HG03432 (cell line): ENCODE measurements around the gene TARBP2.

ENCODE experiments used
- ATAC-seq: cut with Tn5 transposase; IDR thresholded peaks from one replicate; pipeline ENCODE4 v1.9.1; 2021; ENCODE audit warnings: mild to moderate bottlenecking, moderate library complexity; ENCODE audit not compliant: unreplicated experiment

Gene TARBP2

GRCh38 chr12:53500776-53501614, at the start of gene TARBP2:
Gene TARBP2 (plus strand): TSS chr12:53501283. CDS start chr12:53501409, 126 bp downstream.
- ATAC-seq = peak; percentile 78

- peak; percentile 94 for ATAC-seq
These were observed 49.4 kb upstream of the TARBP2 start, which contains the start of gene PCBP2 for GRCh38 chr12:53451661-53452158. Gene PCBP2 (plus strand): TSS chr12:53452102. CDS start chr12:53454801, 2,699 bp downstream.

GRCh38 chr12:53452159-53453077, 48.7 kb upstream of the TARBP2 start:
- peak; percentile 31 for ATAC-seq

- ATAC-seq = no peak
These were observed 47.0 kb upstream of the TARBP2 start for GRCh38 chr12:53453953-53454640.

- no peak for ATAC-seq
These were observed 46.4 kb upstream of the TARBP2 start for GRCh38 chr12:53454707-53455106.

GRCh38 chr12:53456654-53457366, 44.3 kb upstream of the TARBP2 start:
- ATAC-seq = no peak

- no peak for ATAC-seq
These were observed 42.0 kb upstream of the TARBP2 start for GRCh38 chr12:53459097-53459496.

GRCh38 chr12:53461059-53461458, 40.0 kb upstream of the TARBP2 start:
- no peak for ATAC-seq

- no peak for ATAC-seq
These were observed 39.5 kb upstream of the TARBP2 start for GRCh38 chr12:53461591-53461990.

GRCh38 chr12:53462935-53463334, 38.1 kb upstream of the TARBP2 start:
- no peak for ATAC-seq

- no peak for ATAC-seq
These were observed 37.1 kb upstream of the TARBP2 start for GRCh38 chr12:53463802-53464560.

- no peak for ATAC-seq
These were observed 36.2 kb upstream of the TARBP2 start for GRCh38 chr12:53464685-53465418.

GRCh38 chr12:53465679-53466078, 35.4 kb upstream of the TARBP2 start:
- no peak for ATAC-seq

- ATAC-seq = no peak
These were observed 34.4 kb upstream of the TARBP2 start for GRCh38 chr12:53466640-53467039.

GRCh38 chr12:53467082-53467481, 34.0 kb upstream of the TARBP2 start:
- no peak for ATAC-seq

- no peak for ATAC-seq
These were observed 33.2 kb upstream of the TARBP2 start for GRCh38 chr12:53467880-53468279.

- no peak for ATAC-seq
These were observed 32.8 kb upstream of the TARBP2 start for GRCh38 chr12:53468282-53468681.

GRCh38 chr12:53472056-53472582, 29.0 kb upstream of the TARBP2 start:
- ATAC-seq = no peak
